GM12892 (cell line): Measurements from ENCODE around the gene TRNT1.

Experiments
- POLR2A ChIP-seq: IDR thresholded peaks from 2 replicates; pipeline ENCODE4 v1.6.1; 2011; ENCODE audit warnings: low read depth, low read length, control low read depth
- POLR2AphosphoS5 ChIP-seq: IDR thresholded peaks from 2 replicates; pipeline ENCODE4 v1.6.1; 2011; ENCODE audit warnings: low read depth, low read length, control low read depth
- TAF1 ChIP-seq: IDR thresholded peaks from 2 replicates; pipeline ENCODE4 v1.6.1; 2011; ENCODE audit warnings: low read depth, mild to moderate bottlenecking, control low read depth, low read length, borderline replicate concordance

GRCh38 chr3:3154879-3155610 is 28.3 kb downstream of the TRNT1 start:
- TF ChIP-seq POLR2AphosphoS5 (0 out of 2 replicates have a peak, but pooled peaks have one; percentile 26), POLR2A (peak; percentile 41; the same call in 1 of the 2 replicates), TAF1 (no peak)
